IMR-90 (cell line): ENCODE data around the gene CAPN2. TPM values are rescaled to one million over a fixed set of nuclear protein-coding genes. Genes with fewer than 3 reads are reported as not detected.
"Not testable (repeated sequence)": the region's sequence is repeated elsewhere in the genome, so short reads cannot be mapped to it uniquely, and the experiment has no call there.

Experiments used
- ATAC-seq: fragments of 200-7000 bp; cut with Tn5 transposase; 2 replicates; pipeline ENCODE4 v1.9.1; 2020; ENCODE audit warnings: low read depth, mild to moderate bottlenecking, moderate library complexity
- BruUV-seq: library from RNA; stranded (reverse); fragments of 400-500 nt; replicated peaks from 2 replicates; lab custom pipeline; 2021; lab: Mats Ljungman, UMichigan
- CTCF ChIA-PET: fragments of 300-600 bp; formaldehyde crosslinking; extraction: SDS; loops from one replicate; lab custom pipeline; 2021; ENCODE audit warnings: antibody characterized with exemption; lab: Yijun Ruan, JAX
- POLR2A ChIA-PET: fragments of 300-600 bp; sonication (Branson Sonifier 250); formaldehyde crosslinking; loops from one replicate; lab custom pipeline; 2022; ENCODE audit warnings: antibody characterized with exemption; ENCODE audit not compliant: unreplicated experiment; lab: Charles Lee
- DNase-seq: peaks from one replicate; pipeline ENCODE4 v3.0.0; 2013
- H2AFZ ChIP-seq: replicated peaks from 2 replicates; pipeline ENCODE3; 2013; ENCODE audit warnings: low read length, mild to moderate bottlenecking; ENCODE audit not compliant: poor library complexity
- H2AK5ac ChIP-seq: 2 replicates; pipeline ENCODE4 v1.6.1; 2013; ENCODE audit warnings: low read depth, low read length, inconsistent platforms
- H2AK9ac ChIP-seq: replicated peaks from 2 replicates; pipeline ENCODE3; 2013; ENCODE audit warnings: mild to moderate bottlenecking, low read depth, low read length, moderate library complexity; ENCODE audit not compliant: poor library complexity
- H2BK120ac ChIP-seq: 2 replicates; pipeline ENCODE4 v1.6.1; 2013; ENCODE audit warnings: low read depth, low read length, inconsistent platforms
- H2BK15ac ChIP-seq: 3 replicates; pipeline ENCODE4 v1.6.1; 2013; ENCODE audit warnings: low read depth, low read length, inconsistent platforms
- H2BK20ac ChIP-seq: 2 replicates; pipeline ENCODE4 v1.6.1; 2013; ENCODE audit warnings: low read depth, mild to moderate bottlenecking, inconsistent platforms, low read length, moderate library complexity
- H2BK5ac ChIP-seq: 2 replicates; pipeline ENCODE4 v1.6.1; 2013; ENCODE audit warnings: mild to moderate bottlenecking, low read depth, low read length, inconsistent platforms; ENCODE audit not compliant: poor library complexity, severe bottlenecking
- H3K14ac ChIP-seq: replicated peaks from 2 replicates; pipeline ENCODE4 v1.6.1; 2013; ENCODE audit warnings: low read depth, low read length, inconsistent platforms
- H3K18ac ChIP-seq: 2 replicates; pipeline ENCODE4 v1.6.1; 2013; ENCODE audit warnings: low read depth, low read length, control low read depth
- H3K23ac ChIP-seq: 2 replicates; pipeline ENCODE4 v1.6.1; 2013; ENCODE audit warnings: low read depth, low read length, inconsistent platforms
- H3K27ac ChIP-seq: 2 replicates; pipeline ENCODE4 v1.5.1; 2013; ENCODE audit warnings: mild to moderate bottlenecking, control low read depth, low read length; ENCODE audit not compliant: insufficient read depth
- H3K27me3 ChIP-seq: 2 replicates; pipeline ENCODE4 v1.6.1; 2013; ENCODE audit warnings: low read length; ENCODE audit not compliant: control insufficient read depth, insufficient read depth
- H3K36me3 ChIP-seq: 2 replicates; pipeline ENCODE4 v1.6.1; 2013; ENCODE audit warnings: low read length, mixed read lengths; ENCODE audit not compliant: control insufficient read depth, insufficient read depth
- H3K4ac ChIP-seq: 2 replicates; pipeline ENCODE4 v1.6.1; 2013; ENCODE audit warnings: low read depth, low read length, inconsistent platforms
- H3K4me1 ChIP-seq: 2 replicates; pipeline ENCODE4 v1.6.1; 2013; ENCODE audit warnings: low read length, mixed read lengths; ENCODE audit not compliant: control insufficient read depth, insufficient read depth
- H3K4me2 ChIP-seq: 2 replicates; pipeline ENCODE4 v1.6.1; 2013; ENCODE audit warnings: low read depth, mild to moderate bottlenecking, control low read depth, low read length, moderate library complexity
- H3K4me3 ChIP-seq: 2 replicates; pipeline ENCODE4 v1.5.1; 2013; ENCODE audit warnings: low read depth, mild to moderate bottlenecking, control low read depth, low read length, moderate library complexity; ENCODE audit not compliant: insufficient read depth
- H3K56ac ChIP-seq: 2 replicates; pipeline ENCODE4 v1.6.1; 2013; ENCODE audit warnings: low read length, inconsistent platforms; ENCODE audit not compliant: insufficient read depth; ENCODE audit errors: extremely low read depth
- H3K79me1 ChIP-seq, 2 experiments: 2 replicates each; pipeline ENCODE4 v1.6.1; 2013; ENCODE audit warnings: low read length in 2 of 2, inconsistent platforms in 1 of 2, low read depth in 1 of 2
- H3K9ac ChIP-seq: 2 replicates; pipeline ENCODE4 v1.6.1; 2013; ENCODE audit warnings: low read depth, low read length, control low read depth
- H3K9me1 ChIP-seq: 2 replicates; pipeline ENCODE4 v1.6.1; 2013; ENCODE audit warnings: low read length, inconsistent platforms; ENCODE audit not compliant: insufficient read depth
- H3K9me3 ChIP-seq: 2 replicates; pipeline ENCODE4 v1.6.1; 2013; ENCODE audit warnings: low read length; ENCODE audit not compliant: control insufficient read depth, insufficient read depth
- H4K20me1 ChIP-seq: 2 replicates; pipeline ENCODE4 v1.6.1; 2013; ENCODE audit warnings: low read length, inconsistent platforms; ENCODE audit not compliant: insufficient read depth
- H4K5ac ChIP-seq: 2 replicates; pipeline ENCODE4 v1.6.1; 2013; ENCODE audit warnings: mild to moderate bottlenecking, low read depth, low read length, control low read depth
- H4K8ac ChIP-seq, 2 experiments: 2 replicates each; pipeline ENCODE4 v1.6.1; 2013; ENCODE audit warnings: low read depth in 2 of 2, low read length in 2 of 2, control low read depth in 1 of 2, inconsistent platforms in 1 of 2
- H4K91ac ChIP-seq: 2 replicates; pipeline ENCODE4 v1.6.1; 2013; ENCODE audit warnings: low read depth, low read length, inconsistent platforms; ENCODE audit not compliant: insufficient read depth
- dilution Hi-C: fragments of 300-500 bp; cut with HindIII; formaldehyde crosslinking; loops from one replicate; pipeline ENCODE4 v1.14.3; 2018; ENCODE audit warnings: low sequenced_read_pairs; ENCODE audit not compliant: unreplicated experiment
- in situ Hi-C: fragments of 300-500 bp; cut with MboI; formaldehyde crosslinking; loops from 3 replicates; pipeline ENCODE4 v1.14.3; 2019; ENCODE audit warnings: low sequenced_read_pairs, inconsistent platforms, mixed read lengths
- intact Hi-C: fragments of 100-400 bp; cut with micrococcal nuclease; formaldehyde crosslinking; loops from 2 replicates; pipeline ENCODE4 v1.10.0; 2022
- polyA plus RNA-seq, 3 experiments: library from polyadenylated mRNA; depleted of rRNA; stranded (reverse); fragments of >200 nt; gene quantifications; 2 replicates each; pipeline ENCODE4 v1.2.3, GENCODE V29; 2012; ENCODE audit warnings: low replicate concordance in 1 of 3
- total RNA-seq: library from RNA; depleted of rRNA; stranded (reverse); fragments of >200 nt; gene quantifications from 2 replicates; pipeline ENCODE4 v1.2.3, GENCODE V29; 2012

The CAPN2 gene
- total and polyA plus RNA-seq, 2 of the 4 experiments (the other 2 are of a cell fraction) = 339 to 430 TPM

- H3K4me2 ChIP-seq, ATAC-seq, H2BK15ac ChIP-seq, H3K14ac ChIP-seq, H3K56ac ChIP-seq, dilution Hi-C loops, H3K4me3 ChIP-seq, H2AK9ac ChIP-seq, H2AFZ ChIP-seq, H3K18ac ChIP-seq, H4K8ac ChIP-seq, H3K27me3 ChIP-seq, H2BK20ac ChIP-seq, H3K4me1 ChIP-seq, H3K23ac ChIP-seq, BruUV-seq, DNase-seq, POLR2A ChIA-PET, H3K27ac ChIP-seq, in situ Hi-C loops, H2BK120ac ChIP-seq, H4K5ac ChIP-seq, H3K9me3 ChIP-seq, H2BK5ac ChIP-seq, H4K91ac ChIP-seq, H2AK5ac ChIP-seq, H3K9ac ChIP-seq, H3K4ac ChIP-seq: not testable (repeated sequence)
- peaks cover 24% of the 10 kb centered on the region for H3K36me3 ChIP-seq
- peaks cover 19% of the 10 kb centered on the region for H4K20me1 ChIP-seq
- intact Hi-C loops = loop anchor here (10.0 kb wide), 2 partner anchors 88 to 298 kb away; partner anchors contain the start of gene FBXO28
- CTCF ChIA-PET = interaction anchor here (0.6 kb wide), 1 partner anchor 32 kb away, joined by 5 read pairs; no protein-coding TSS in a partner anchor
- H3K79me1 ChIP-seq = peaks cover 31 to 61% of the 10 kb centered on the region in 2 experiments
- H3K9me1 ChIP-seq = peaks cover 16% of the 10 kb centered on the region
Observed at GRCh38 chr1:223817265-223817664, 104.9 kb downstream of the CAPN2 start.
